Activated CD8-positive, alpha-beta memory T cell treated with anti-CD3 and anti-CD28 coated beads, Interleukin-2, amount 50 U/mL, for 24 hours (primary cell): ENCODE results near the gene SKAP2.
A peak's percentile ranks its signal among the peaks of the same experiment; 100 is the strongest.

Experiments
- DNase-seq: peaks from one replicate; pipeline ENCODE4 v3.0.0-alpha.2; 2020; ENCODE audit errors: extremely low read depth

The SKAP2 gene

DNA sequence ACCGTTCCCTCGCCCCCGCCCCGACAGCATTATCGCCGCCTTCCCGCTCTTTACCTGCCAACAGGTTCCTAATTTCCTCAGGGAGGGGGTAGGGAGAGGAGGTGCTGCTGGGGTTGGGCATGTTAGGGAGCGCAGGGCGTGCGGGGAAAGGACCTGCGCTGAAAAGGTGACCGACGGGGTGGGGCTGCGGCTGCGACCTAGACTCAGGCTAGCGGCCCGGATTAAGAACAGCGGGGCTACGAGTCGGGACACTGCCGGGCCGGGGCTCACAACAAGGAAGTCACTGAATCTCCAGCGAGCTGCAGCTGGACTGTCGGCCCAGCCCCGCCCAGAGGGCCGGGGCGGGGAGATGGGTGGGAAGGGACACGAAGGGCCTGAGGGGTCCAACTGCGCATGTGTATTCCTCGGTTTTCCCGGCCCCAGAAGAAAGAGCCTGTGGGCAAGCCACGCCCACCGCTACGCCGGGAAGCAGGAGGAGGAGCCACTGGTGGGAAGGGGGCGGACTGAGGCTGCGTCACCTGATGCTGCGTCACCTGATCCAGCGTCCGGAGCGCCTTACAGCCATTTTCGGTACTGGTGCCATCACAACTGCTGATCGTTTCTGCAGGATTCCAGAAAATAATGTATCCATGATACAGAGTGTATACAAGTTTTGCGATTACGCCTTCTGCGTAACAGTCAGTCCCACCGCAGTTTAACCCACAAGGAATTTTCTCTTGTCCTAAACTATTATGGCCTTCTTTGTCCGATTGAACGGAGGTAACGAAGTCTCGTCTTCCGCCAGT, at the start of gene SKAP2:
Gene SKAP2 (minus strand): TSS at position 282 of the 785 bp plus-strand sequence. CDS start 161 bp downstream, at position 121.
- peak; percentile 82 for DNase-seq

GRCh38 chr7:26912933-26913536, 48.6 kb upstream of the SKAP2 start:
- DNase-seq: no peak

- no peak for DNase-seq
Measured at GRCh38 chr7:26912338-26912737, 47.9 kb upstream of the SKAP2 start.

GRCh38 chr7:26910221-26910620, 45.8 kb upstream of the SKAP2 start:
- DNase-seq: no peak

- no peak for DNase-seq
Measured at GRCh38 chr7:26900251-26900650, 35.9 kb upstream of the SKAP2 start.

DNA sequence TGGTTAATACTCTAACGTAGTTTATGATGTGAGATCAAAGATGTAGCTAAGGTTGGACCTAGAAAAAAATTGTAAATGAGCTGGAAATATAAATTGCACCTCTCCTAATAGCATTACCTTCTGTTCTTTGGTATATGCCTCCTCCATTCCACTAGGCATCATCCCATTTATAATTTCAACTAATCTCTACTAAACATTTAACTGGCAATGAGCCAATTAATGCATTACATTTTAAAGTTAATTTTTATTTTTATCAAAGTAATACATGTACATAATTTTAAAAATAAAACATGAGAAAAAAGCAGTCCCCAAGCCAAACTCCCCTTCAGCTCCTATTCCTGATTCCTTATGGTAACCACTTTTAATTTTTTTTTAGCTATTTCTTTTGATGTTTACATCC, 35.1 kb upstream of the SKAP2 start:
- no peak for DNase-seq

DNA sequence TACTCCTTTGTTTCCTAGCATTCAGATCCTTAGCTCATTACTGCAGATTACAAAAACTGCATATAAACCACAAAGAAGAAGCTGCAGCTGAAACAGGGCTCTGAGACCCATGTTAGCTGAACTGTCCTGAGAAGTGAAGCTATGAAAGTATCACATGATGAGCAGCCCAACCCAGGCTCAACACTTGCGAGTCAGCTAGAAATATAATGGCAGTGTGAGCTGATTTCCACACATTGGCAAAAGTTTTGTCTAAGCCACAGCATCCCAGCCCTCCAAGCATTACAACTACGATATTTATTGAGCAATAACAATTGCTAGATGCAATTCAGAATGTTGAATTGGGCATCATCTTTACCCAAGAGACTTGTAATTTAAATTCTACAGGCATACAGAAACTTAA, 34.5 kb upstream of the SKAP2 start:
- no peak for DNase-seq

DNA sequence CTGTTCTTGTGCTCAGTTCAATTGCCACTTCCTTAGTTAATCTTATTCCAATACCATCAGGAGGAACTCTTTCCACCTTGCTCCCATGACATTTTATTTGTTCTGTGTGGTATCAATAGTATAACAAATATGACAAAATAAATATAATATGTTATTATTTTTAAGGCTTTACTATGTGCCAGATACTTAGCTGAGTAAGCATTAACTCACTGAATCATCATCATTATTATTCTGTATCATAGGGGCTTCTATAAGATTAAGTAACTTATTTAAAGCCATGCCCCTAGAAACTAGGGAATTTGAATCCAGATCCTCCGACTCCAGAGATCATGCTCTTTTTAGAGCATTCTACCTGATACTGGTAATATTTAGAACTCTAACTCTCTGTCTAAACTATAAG, 33.5 kb upstream of the SKAP2 start:
- DNase-seq: no peak

GRCh38 chr7:26891400-26892350, 27.3 kb upstream of the SKAP2 start:
- no peak for DNase-seq

DNA sequence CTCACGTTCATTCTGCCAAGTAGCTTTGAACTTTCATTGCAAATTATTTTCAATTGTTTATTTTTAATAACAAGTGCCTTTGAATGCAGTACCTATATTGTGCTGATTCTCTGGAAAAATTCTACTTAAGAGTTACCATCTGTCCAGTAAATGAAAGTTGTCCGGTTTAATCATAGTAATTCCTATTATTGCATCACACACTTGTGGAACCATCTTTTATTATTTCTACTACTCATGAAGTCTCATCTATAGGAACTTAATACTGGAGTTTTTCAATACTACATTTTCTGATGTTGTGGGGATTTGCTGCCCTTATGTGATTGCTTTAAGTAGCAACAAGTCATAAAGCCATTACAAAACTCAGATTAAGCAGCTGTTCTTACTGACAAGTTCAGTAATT, 16.5 kb upstream of the SKAP2 start:
- no peak for DNase-seq

GRCh38 chr7:26879671-26880070, 15.3 kb upstream of the SKAP2 start:
- DNase-seq: no peak

- DNase-seq: no peak
Measured at GRCh38 chr7:26868841-26869495, 4.6 kb upstream of the SKAP2 start.

- DNase-seq: no peak
Measured at GRCh38 chr7:26865094-26865388, 651 bp upstream of the SKAP2 start.

GRCh38 chr7:26863518-26864308, 677 bp downstream of the SKAP2 start:
- no peak for DNase-seq

DNA sequence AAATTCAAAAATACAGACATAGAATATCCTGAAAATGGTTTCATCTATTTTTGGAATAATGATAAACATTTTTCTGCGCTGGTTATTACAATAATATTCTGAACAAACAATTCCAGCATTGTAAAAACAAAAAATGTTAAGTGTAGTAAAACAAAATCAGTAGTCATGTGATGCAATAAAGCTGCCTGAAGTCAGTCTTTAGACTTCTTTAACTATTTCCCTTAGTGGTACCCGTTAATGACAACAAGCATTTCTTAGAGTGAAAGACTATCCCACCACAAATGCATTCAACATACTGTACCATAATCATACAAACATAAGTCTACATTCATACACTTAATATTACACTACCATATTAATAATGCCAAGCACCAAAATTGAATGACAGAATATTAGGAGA, 1.6 kb downstream of the SKAP2 start:
- no peak for DNase-seq

GRCh38 chr7:26861050-26861449, 3.3 kb downstream of the SKAP2 start:
- no peak for DNase-seq

GRCh38 chr7:26860361-26860760, 4.0 kb downstream of the SKAP2 start:
- no peak for DNase-seq

GRCh38 chr7:26859720-26860119, 4.7 kb downstream of the SKAP2 start:
- no peak for DNase-seq

- no peak for DNase-seq
Measured at GRCh38 chr7:26858735-26859134, 5.7 kb downstream of the SKAP2 start.

- no peak for DNase-seq
Measured at GRCh38 chr7:26858241-26858715, 6.1 kb downstream of the SKAP2 start.
